ENCODE results near the gene FBXL15. TPM values are rescaled to one million over a fixed set of nuclear protein-coding genes. Genes with fewer than 3 reads are reported as not detected.
A peak's percentile ranks its signal among the peaks of the same experiment; 100 is the strongest.

The FBXL15 gene
- polyA plus RNA-seq, 12 donors = 2.6 to 7.2 (median 3.9) TPM; not detected in 2

- no peak for DNase-seq
Observed at GRCh38 chr10:102397222-102398171, 23.1 kb upstream of the FBXL15 start.

- no peak for DNase-seq
Observed at GRCh38 chr10:102398172-102399020, 22.2 kb upstream of the FBXL15 start.

- peak; percentile 92 for DNase-seq
Observed at GRCh38 chr10:102399217-102400021, 21.2 kb upstream of the FBXL15 start.

- no peak for DNase-seq
Observed at GRCh38 chr10:102400076-102400475, 20.6 kb upstream of the FBXL15 start.

GRCh38 chr10:102400598-102401341, 19.9 kb upstream of the FBXL15 start:
- no peak for DNase-seq

- no peak for DNase-seq
Observed at GRCh38 chr10:102401342-102401654, 19.3 kb upstream of the FBXL15 start.

GRCh38 chr10:102401735-102402511, 18.7 kb upstream of the FBXL15 start:
- DNase-seq = no peak

GRCh38 chr10:102402512-102402896, 18.1 kb upstream of the FBXL15 start:
- no peak for DNase-seq

- no peak for DNase-seq
Observed at GRCh38 chr10:102403115-102403514, 17.5 kb upstream of the FBXL15 start.

GRCh38 chr10:102404361-102405107, 16.1 kb upstream of the FBXL15 start:
- DNase-seq = no peak

GRCh38 chr10:102405108-102405571, 15.5 kb upstream of the FBXL15 start:
- DNase-seq = no peak

- DNase-seq = no peak
Observed at GRCh38 chr10:102405632-102406031, 15.0 kb upstream of the FBXL15 start.

- no peak for DNase-seq
Observed at GRCh38 chr10:102406815-102407214, 13.8 kb upstream of the FBXL15 start.

- no peak for DNase-seq
Observed at GRCh38 chr10:102407425-102408130, 13.1 kb upstream of the FBXL15 start.

- DNase-seq = no peak
Observed at GRCh38 chr10:102408131-102408727, 12.4 kb upstream of the FBXL15 start.

- DNase-seq = no peak
Observed at GRCh38 chr10:102408728-102409603, 11.7 kb upstream of the FBXL15 start.
